HL-60 (cell line): ENCODE results near the gene RBM5.

Experiments used
- DNase-seq, 2 experiments: peaks; one replicate each; pipeline ENCODE4 v3.0.0-alpha.2; 2010 to 2020; ENCODE audit warnings: low read depth in 1 of 2, low spot score in 1 of 2
- H3K27ac ChIP-seq: fragments of 250-450 bp; sonication (Bioruptor Pico); replicated peaks from 2 replicates; pipeline ENCODE4 v1.5.1; 2020; ENCODE audit warnings: mild to moderate bottlenecking, moderate library complexity
- H3K27me3 ChIP-seq: fragments of 250-450 bp; sonication (Bioruptor Pico); 2 replicates; pipeline ENCODE4 v1.5.1; 2021; ENCODE audit warnings: mild to moderate bottlenecking, moderate library complexity; ENCODE audit not compliant: insufficient read depth, poor library complexity, severe bottlenecking
- H3K4me3 ChIP-seq: replicated peaks from 2 replicates; pipeline ENCODE4 v1.5.1; 2011; ENCODE audit warnings: mild to moderate bottlenecking, control low read depth, low read length; ENCODE audit not compliant: insufficient read depth
- GABPA ChIP-seq: IDR thresholded peaks from 2 replicates; pipeline ENCODE4 v1.6.1; 2012; ENCODE audit warnings: low read depth
- POLR2AphosphoS5 ChIP-seq: IDR thresholded peaks from 2 replicates; pipeline ENCODE4 v1.6.1; 2012; ENCODE audit warnings: low read depth
- SPI1 ChIP-seq: IDR thresholded peaks from 2 replicates; pipeline ENCODE4 v1.6.1; 2012; ENCODE audit warnings: low read depth, mild to moderate bottlenecking, borderline replicate concordance
- TF ChIP-seq, protein P1 (sequence below): IDR thresholded peaks from one replicate; pipeline ENCODE4 v1.5.1; 2011; ENCODE audit warnings: low read length, control low read depth, inconsistent platforms; ENCODE audit not compliant: insufficient read depth
- TF ChIP-seq, protein P2 (sequence below): IDR thresholded peaks from 2 replicates; pipeline ENCODE4 v1.6.1; 2012; ENCODE audit warnings: low read depth; ENCODE audit not compliant: insufficient replicate concordance

The RBM5 gene

DNA sequence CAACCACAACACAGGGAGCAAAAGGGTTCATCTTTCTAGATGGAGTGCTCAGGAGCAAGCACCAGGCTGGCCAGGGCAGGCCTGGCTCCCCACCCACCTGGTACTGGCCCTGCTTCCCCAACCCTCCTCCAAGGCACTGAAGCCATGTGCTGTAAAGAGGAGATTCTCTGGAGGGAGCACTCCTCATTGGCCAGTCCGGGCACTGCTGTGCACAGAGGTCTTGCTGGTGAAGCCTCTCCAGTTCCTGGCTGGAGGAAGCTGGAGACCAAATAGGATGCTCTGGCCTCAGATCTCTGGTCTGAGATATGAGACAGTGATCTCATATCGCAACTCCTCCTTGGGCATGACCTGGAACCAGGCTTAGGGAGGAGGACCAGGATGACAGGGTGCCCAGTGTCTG, 58.7 kb downstream of the RBM5 start:
- TF ChIP-seq SPI1 (no peak), POLR2AphosphoS5 (no peak), GABPA (no peak)
- TF ChIP-seq, protein P1, sequence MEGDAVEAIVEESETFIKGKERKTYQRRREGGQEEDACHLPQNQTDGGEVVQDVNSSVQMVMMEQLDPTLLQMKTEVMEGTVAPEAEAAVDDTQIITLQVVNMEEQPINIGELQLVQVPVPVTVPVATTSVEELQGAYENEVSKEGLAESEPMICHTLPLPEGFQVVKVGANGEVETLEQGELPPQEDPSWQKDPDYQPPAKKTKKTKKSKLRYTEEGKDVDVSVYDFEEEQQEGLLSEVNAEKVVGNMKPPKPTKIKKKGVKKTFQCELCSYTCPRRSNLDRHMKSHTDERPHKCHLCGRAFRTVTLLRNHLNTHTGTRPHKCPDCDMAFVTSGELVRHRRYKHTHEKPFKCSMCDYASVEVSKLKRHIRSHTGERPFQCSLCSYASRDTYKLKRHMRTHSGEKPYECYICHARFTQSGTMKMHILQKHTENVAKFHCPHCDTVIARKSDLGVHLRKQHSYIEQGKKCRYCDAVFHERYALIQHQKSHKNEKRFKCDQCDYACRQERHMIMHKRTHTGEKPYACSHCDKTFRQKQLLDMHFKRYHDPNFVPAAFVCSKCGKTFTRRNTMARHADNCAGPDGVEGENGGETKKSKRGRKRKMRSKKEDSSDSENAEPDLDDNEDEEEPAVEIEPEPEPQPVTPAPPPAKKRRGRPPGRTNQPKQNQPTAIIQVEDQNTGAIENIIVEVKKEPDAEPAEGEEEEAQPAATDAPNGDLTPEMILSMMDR: no peak
- TF ChIP-seq, protein P2, sequence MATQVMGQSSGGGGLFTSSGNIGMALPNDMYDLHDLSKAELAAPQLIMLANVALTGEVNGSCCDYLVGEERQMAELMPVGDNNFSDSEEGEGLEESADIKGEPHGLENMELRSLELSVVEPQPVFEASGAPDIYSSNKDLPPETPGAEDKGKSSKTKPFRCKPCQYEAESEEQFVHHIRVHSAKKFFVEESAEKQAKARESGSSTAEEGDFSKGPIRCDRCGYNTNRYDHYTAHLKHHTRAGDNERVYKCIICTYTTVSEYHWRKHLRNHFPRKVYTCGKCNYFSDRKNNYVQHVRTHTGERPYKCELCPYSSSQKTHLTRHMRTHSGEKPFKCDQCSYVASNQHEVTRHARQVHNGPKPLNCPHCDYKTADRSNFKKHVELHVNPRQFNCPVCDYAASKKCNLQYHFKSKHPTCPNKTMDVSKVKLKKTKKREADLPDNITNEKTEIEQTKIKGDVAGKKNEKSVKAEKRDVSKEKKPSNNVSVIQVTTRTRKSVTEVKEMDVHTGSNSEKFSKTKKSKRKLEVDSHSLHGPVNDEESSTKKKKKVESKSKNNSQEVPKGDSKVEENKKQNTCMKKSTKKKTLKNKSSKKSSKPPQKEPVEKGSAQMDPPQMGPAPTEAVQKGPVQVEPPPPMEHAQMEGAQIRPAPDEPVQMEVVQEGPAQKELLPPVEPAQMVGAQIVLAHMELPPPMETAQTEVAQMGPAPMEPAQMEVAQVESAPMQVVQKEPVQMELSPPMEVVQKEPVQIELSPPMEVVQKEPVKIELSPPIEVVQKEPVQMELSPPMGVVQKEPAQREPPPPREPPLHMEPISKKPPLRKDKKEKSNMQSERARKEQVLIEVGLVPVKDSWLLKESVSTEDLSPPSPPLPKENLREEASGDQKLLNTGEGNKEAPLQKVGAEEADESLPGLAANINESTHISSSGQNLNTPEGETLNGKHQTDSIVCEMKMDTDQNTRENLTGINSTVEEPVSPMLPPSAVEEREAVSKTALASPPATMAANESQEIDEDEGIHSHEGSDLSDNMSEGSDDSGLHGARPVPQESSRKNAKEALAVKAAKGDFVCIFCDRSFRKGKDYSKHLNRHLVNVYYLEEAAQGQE: no peak
- no peak for DNase-seq
- Histone ChIP-seq H3K4me3 (no peak overlapping the region), H3K27ac (no peak overlapping the region), H3K27me3 (no peaks in the 10 kb centered on the region)

DNA sequence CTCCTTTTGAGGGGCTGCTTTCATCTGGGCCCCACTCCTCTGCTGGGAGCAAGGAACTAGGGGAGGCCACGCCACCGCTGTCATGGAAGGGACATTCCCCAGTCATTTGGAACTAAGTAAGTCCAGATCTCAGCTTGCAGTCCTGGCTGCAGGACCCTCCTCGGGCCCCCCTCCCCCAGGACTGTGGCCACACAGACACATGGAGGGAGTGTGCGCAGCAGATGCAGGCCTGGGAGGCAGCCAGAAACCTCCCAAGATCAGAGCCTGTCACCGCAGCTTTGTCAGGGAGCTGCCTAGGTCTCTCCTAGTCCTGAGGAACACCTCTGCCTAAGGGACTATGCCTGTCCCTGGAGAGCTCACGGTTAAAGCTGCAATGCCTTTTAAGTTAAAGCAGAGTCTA, 59.1 kb downstream of the RBM5 start:
- H3K27ac ChIP-seq: no peak overlapping the region
- no peak for TF ChIP-seq GABPA
- DNase-seq: no peak
- no peak overlapping the region for H3K4me3 ChIP-seq
- no peaks in the 10 kb centered on the region for H3K27me3 ChIP-seq

DNA sequence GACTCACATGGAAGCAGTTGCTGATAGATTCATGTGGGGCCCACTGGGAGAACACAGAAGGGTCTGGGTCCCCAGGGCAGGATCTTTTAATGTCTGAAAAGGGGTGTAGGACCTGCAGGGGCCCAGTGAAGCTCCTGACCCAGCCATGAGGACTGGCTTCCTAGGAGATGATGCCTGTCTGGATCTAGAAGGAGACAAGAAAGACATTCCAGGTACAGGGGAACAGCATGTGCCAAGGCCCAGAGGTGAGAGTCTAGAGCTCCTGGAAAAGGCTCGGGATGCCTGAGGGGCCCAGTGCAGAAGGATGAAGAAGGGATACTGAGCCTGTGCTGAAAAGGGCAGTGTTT, 61.7 kb downstream of the RBM5 start:
- Histone ChIP-seq H3K4me3 (no peak overlapping the region), H3K27me3 (peaks cover 10% of the 10 kb centered on the region), H3K27ac (no peak overlapping the region)
- TF ChIP-seq POLR2AphosphoS5 (no peak), GABPA (no peak), SPI1 (no peak)
- TF ChIP-seq, protein P2: no peak
- TF ChIP-seq, protein P1: no peak
- DNase-seq: no peak

DNA sequence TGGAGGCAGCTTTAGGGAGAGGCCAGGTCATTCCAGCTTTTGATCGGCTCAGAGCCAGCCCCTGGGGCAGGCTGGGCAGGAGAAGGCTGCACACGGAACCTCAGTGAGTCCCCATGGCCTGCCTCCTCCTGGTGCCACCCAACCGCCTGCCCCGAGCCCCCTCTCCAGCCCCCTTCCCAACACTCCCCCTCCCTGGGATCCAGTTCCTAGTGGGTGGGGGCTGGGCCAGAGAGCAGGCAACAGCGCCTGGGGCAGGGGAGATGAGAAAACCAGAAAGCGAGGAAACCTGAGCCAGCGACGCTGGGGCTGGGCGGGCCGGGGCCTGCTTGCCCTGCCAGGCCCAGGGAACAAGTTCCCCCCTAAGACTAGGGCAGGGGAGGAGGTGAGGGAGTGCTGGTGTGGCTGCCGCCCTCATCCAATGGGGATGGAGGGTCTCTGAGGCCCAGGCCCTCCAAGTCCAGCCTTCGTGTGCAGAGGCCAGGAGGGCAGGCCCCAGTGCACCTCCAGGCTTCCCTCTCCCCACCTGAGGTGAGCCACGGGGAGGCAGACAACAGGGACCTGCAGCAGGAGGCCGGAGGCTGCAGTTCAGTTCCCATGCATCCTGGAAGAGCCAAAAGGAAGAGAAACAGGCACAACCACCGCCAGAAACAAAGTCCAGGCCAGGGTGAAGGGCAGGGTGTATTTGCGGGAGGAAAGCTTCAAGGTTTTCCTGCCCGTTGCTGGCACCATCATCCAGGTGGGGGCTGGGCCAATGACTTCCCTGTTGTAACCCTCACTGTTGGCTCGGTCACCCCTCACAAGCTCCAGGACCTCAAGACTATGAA, 62.4 kb downstream of the RBM5 start:
- TF ChIP-seq POLR2AphosphoS5: no peak
- no peak for TF ChIP-seq SPI1
- TF ChIP-seq, protein P2: no peak
- TF ChIP-seq GABPA: no peak
- TF ChIP-seq, protein P1: no peak
- Histone ChIP-seq H3K27me3 (peaks cover 17% of the 10 kb centered on the region), H3K4me3 (no peak overlapping the region), H3K27ac (no peak overlapping the region)
- DNase-seq: no peak
